SJSA1 (cell line): ENCODE measurements around the gene USP33. TPM values are rescaled to one million over a fixed set of nuclear protein-coding genes. Genes with fewer than 3 reads are reported as not detected.
"Not testable (repeated sequence)": the region's sequence is repeated elsewhere in the genome, so short reads cannot be mapped to it uniquely, and the experiment has no call there.

ENCODE experiments used
- DNase-seq, 2 experiments: peaks; one replicate each; pipeline ENCODE4 v3.0.0-alpha.2; 2015 to 2020; ENCODE audit warnings: low spot score in 2 of 2, low read depth in 1 of 2
- H3K27ac ChIP-seq: fragments of 250-450 bp; sonication (Bioruptor Pico); 2 replicates; pipeline ENCODE4 v1.5.1; 2020; ENCODE audit warnings: mild to moderate bottlenecking, moderate library complexity
- H3K27me3 ChIP-seq: fragments of 250-450 bp; sonication (Bioruptor Pico); replicated peaks from 2 replicates; pipeline ENCODE4 v1.5.1; 2020; ENCODE audit warnings: mild to moderate bottlenecking, moderate library complexity
- H3K36me3 ChIP-seq: fragments of 250-450 bp; sonication (Bioruptor Pico); 2 replicates; pipeline ENCODE4 v1.5.1; 2020; ENCODE audit warnings: mild to moderate bottlenecking
- H3K4me1 ChIP-seq: fragments of 250-450 bp; sonication (Bioruptor Pico); replicated peaks from 2 replicates; pipeline ENCODE4 v1.6.1; 2021; ENCODE audit warnings: mild to moderate bottlenecking
- H3K4me3 ChIP-seq: fragments of 250-450 bp; sonication (Bioruptor Pico); 2 replicates; pipeline ENCODE4 v1.5.1; 2020; ENCODE audit warnings: mild to moderate bottlenecking
- H3K9me3 ChIP-seq: fragments of 250-450 bp; sonication (Bioruptor Pico); replicated peaks from 2 replicates; pipeline ENCODE4 v1.5.1; 2020; ENCODE audit warnings: mild to moderate bottlenecking
- total RNA-seq: library from RNA; depleted of rRNA; stranded (reverse); fragments of >200 nt; shearing (Covaris generic); gene quantifications from 2 replicates; pipeline ENCODE4 v1.2.3, GENCODE V29; 2014; rRNA removed

The USP33 gene
- total RNA-seq: 55.9 and 90.3 TPM in 2 replicates

- Histone ChIP-seq H3K36me3 (peaks cover 6% of the 10 kb centered on the region), H3K4me1 (peaks cover 4% of the 10 kb centered on the region), H3K4me3 (peak within 1 kb of the TSS; percentile 94), H3K27ac (peak within 1 kb of the TSS; percentile 73), H3K9me3 (no peaks in the 10 kb centered on the region), H3K27me3 (no peaks in the 10 kb centered on the region)
- peak; percentile 88 to 91 for DNase-seq
Observed at GRCh38 chr1:77759071-77760028, at the start of gene USP33. Gene USP33, minus strand, starts transcription at chr1:77759852. Its CDS starts 18,155 bp downstream, at chr1:77741697.

GRCh38 chr1:77803371-77803770 lies 43.7 kb upstream of the USP33 start:
- no peaks in the 10 kb centered on the region for H3K9me3 ChIP-seq
- H3K27me3 ChIP-seq: no peaks in the 10 kb centered on the region
- DNase-seq: no peak
- no peak overlapping the region for H3K4me3 ChIP-seq
- peaks cover 16% of the 10 kb centered on the region; the same call in 1 of the 2 replicates for H3K36me3 ChIP-seq
- H3K27ac ChIP-seq: no peak overlapping the region
- no peaks in the 10 kb centered on the region for H3K4me1 ChIP-seq

DNA sequence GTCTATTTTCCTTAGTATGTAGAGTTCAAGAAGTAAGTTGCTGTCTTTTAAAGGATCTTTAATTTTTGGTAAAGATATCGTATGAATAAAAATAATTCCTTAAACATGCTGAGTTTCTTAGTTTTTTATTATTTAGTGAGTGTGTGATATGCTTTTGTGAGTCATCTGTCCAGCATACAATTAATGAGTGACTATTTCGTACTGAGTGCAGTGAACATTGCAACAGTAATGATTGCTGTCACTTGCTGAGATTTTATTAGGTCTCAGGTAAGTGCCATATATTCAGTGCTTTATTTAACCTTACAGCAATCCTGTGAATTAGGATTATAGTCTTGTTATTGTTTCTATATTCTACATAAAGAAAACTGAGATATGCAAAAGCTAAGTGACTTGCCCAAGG lies 42.4 kb upstream of the USP33 start:
- no peak overlapping the region for H3K27ac ChIP-seq
- H3K4me1 ChIP-seq: no peaks in the 10 kb centered on the region
- peaks cover 18% of the 10 kb centered on the region; the same call in 1 of the 2 replicates for H3K36me3 ChIP-seq
- no peak for DNase-seq
- no peaks in the 10 kb centered on the region for H3K27me3 ChIP-seq
- H3K4me3 ChIP-seq: no peak overlapping the region
- H3K9me3 ChIP-seq: no peaks in the 10 kb centered on the region

- H3K27ac ChIP-seq: no peak overlapping the region
- no peak for DNase-seq
- H3K4me3 ChIP-seq: no peak overlapping the region
- H3K9me3 ChIP-seq: no peaks in the 10 kb centered on the region
- H3K27me3 ChIP-seq: no peaks in the 10 kb centered on the region
- no peaks in the 10 kb centered on the region for H3K4me1 ChIP-seq
- H3K36me3 ChIP-seq: peaks cover 16% of the 10 kb centered on the region; the same call in 1 of the 2 replicates
Observed at GRCh38 chr1:77797991-77798390, 38.3 kb upstream of the USP33 start.

DNA sequence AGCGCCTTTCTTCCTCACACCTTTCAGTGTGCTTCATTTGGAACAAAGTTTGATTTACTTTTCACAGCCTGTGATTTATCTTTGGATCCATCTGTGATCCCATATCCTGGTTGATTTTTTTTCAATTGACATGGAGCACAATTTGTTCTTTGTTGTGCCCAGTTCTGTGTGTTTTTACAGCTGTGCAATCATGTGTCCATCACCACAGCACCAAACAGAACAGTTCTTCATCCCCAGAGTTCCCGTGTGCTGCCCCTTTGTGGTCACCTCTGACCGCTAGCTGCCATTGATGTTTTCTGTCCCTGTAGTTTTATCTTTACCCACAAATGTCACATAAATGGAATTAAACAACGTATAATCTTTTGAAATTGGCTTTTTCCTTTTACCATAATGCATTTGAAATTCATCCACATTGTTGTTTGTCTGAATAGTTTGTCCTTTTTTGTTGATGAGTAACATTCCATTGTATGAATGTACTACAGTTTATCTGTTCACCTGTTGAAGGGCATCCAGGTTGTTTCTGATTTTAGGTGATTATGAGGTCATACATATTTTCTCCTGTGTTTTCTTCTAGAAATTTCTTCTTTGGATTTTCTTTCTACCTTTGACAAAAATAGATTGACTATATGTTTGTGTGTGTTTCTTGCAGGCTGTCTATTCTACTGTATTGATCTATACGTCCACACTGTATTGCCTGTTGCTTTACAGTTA lies 37.2 kb upstream of the USP33 start:
- Histone ChIP-seq H3K4me3 (no peak overlapping the region), H3K27me3 (no peaks in the 10 kb centered on the region), H3K27ac (no peak overlapping the region), H3K9me3 (no peaks in the 10 kb centered on the region), H3K4me1 (no peaks in the 10 kb centered on the region), H3K36me3 (peaks cover 12% of the 10 kb centered on the region; the same call in 1 of the 2 replicates)
- no peak for DNase-seq

DNA sequence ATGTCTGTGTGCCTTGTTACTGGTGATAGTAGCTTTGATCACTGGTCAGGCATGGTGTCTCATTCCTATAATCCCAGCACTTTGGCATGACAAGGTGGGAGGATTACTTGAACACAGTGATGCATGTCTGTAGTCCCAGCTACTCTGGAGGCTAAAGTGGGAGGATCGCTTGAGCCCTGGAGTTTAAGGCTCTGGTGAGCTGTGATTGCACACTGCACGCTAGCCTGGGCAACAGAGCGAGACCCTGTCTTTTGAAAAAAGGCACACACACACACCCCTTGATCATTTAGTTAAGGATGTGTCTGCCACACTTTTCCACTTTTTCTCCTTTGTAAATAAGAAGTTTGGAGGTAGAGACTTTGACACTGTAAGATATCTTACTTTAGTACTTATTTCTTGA lies 34.9 kb upstream of the USP33 start:
- Histone ChIP-seq H3K9me3 (no peaks in the 10 kb centered on the region), H3K27me3 (no peaks in the 10 kb centered on the region), H3K4me1 (no peaks in the 10 kb centered on the region), H3K27ac (no peak overlapping the region), H3K4me3 (no peak overlapping the region), H3K36me3 (peaks cover 13% of the 10 kb centered on the region; the same call in 1 of the 2 replicates)
- DNase-seq: no peak

DNA sequence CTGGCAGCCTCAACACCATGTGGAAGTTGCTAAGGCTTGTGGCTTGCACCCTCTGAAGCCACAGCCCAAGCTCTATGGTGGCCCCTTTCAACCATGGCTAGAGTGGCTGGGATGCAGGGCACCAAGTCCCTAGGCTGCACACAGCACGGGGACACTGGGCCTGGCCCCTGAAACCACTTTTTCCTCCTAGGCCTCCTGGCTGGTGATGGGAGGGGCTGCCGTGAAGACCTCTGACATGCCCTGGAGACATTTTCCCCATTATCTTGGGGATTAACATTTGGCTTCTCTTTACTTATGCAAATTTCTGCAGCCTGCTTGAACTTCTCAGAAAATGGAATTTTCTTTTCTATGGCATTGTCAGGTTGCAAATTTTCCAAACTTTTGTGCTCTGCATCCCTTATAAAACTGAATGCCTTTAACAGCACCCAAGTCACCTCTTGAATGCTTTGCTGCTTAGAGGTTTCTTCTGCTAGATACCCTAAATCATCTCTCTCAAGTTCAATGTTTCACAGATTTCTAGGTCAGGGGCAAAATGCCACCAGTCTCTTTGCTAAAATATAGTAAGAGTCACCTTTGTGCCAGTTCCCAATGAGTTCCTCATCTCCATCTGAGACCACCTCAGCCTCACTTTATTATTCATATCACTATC lies 26.6 kb upstream of the USP33 start:
- H3K27ac ChIP-seq, H3K4me3 ChIP-seq, H3K9me3 ChIP-seq, DNase-seq, H3K27me3 ChIP-seq, H3K4me1 ChIP-seq: not testable (repeated sequence)
- peaks cover 50% of the 10 kb centered on the region for H3K36me3 ChIP-seq

- Histone ChIP-seq H3K36me3 (peaks cover 42% of the 10 kb centered on the region), H3K9me3 (no peaks in the 10 kb centered on the region; the same call in 1 of the 2 replicates), H3K27ac (no peak overlapping the region), H3K4me1 (peaks cover 9% of the 10 kb centered on the region), H3K4me3 (no peak overlapping the region), H3K27me3 (no peaks in the 10 kb centered on the region)
- no peak for DNase-seq
Observed at GRCh38 chr1:77783141-77783540, 23.5 kb upstream of the USP33 start.

GRCh38 chr1:77781683-77782082 lies 22.0 kb upstream of the USP33 start:
- Histone ChIP-seq H3K4me3 (no peak overlapping the region), H3K9me3 (no peaks in the 10 kb centered on the region; the same call in 1 of the 2 replicates), H3K36me3 (peaks cover 35% of the 10 kb centered on the region), H3K27ac (no peak overlapping the region), H3K27me3 (no peaks in the 10 kb centered on the region; the same call in 1 of the 2 replicates), H3K4me1 (peaks cover 9% of the 10 kb centered on the region)
- no peak for DNase-seq

- Histone ChIP-seq H3K4me1 (peaks cover 9% of the 10 kb centered on the region), H3K27me3 (no peaks in the 10 kb centered on the region; the same call in 1 of the 2 replicates), H3K9me3 (no peaks in the 10 kb centered on the region), H3K4me3 (peak within 1 kb of the TSS; percentile 56), H3K27ac (peak within 1 kb of the TSS; percentile 11), H3K36me3 (peaks cover 15% of the 10 kb centered on the region)
- DNase-seq: peak; percentile 73 to 88
Observed at GRCh38 chr1:77779529-77780281, 20.1 kb upstream of the USP33 start, which contains the start of gene MIGA1. Gene MIGA1, plus strand, starts transcription at chr1:77779649. Its CDS starts 3,604 bp downstream, at chr1:77783253.

DNA sequence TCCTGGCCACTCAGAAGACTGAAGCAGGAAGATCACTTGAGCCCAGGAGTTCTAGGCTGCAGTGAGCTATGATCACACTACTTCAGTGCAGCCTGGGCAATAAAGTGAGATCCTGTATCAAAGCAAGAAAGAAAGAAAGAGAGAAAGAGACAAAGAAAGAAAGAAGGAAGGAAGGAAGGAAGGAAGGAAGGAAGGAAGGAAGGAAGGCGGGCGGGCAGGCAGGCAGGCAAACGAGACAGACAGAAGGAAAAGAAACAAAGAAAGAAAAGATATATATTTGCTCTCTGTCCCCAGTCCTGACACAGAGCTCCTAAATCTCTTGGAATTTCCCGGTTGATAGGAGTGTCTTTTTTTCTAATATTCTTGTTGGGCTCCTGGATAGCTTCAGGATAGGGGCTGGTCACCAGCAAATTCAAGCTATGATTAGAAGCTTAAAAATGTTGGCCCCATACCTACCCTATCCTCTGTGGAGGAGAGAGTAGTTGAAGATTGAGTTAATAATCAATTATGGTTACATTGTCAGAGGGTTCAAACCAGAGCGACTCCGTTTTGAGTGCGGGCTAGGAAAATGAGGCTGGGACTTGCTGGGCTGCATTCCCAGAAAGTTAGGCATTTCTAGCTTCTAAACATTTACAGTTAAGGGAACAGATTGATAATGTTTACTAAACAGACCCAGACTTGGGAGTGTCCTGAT lies 16.5 kb upstream of the USP33 start:
- Histone ChIP-seq H3K27me3 (no peaks in the 10 kb centered on the region; the same call in 1 of the 2 replicates), H3K36me3 (no peaks in the 10 kb centered on the region), H3K27ac (no peak overlapping the region), H3K9me3 (no peaks in the 10 kb centered on the region), H3K4me1 (peaks cover 9% of the 10 kb centered on the region), H3K4me3 (no peak overlapping the region)
- no peak for DNase-seq

- no peaks in the 10 kb centered on the region for H3K36me3 ChIP-seq
- no peak overlapping the region for H3K27ac ChIP-seq
Observed at GRCh38 chr1:77768006-77768405, 8.4 kb upstream of the USP33 start.

More at GRCh38 chr1:77768006-77768405, 8.4 kb upstream of the USP33 start:
- no peak for DNase-seq
- Histone ChIP-seq H3K4me1 (no peaks in the 10 kb centered on the region), H3K27me3 (no peaks in the 10 kb centered on the region), H3K4me3 (no peak overlapping the region), H3K9me3 (no peaks in the 10 kb centered on the region)
